GM12872 (cell line): ENCODE measurements around the gene EOLA2.
"Not testable (repeated sequence)": the region's sequence is repeated elsewhere in the genome, so short reads cannot be mapped to it uniquely, and the experiment has no call there.

Experiments
- CTCF ChIP-seq: IDR thresholded peaks from 3 replicates; pipeline ENCODE4 v1.5.1; 2011; ENCODE audit warnings: low read depth, mild to moderate bottlenecking, low read length, moderate library complexity; ENCODE audit not compliant: insufficient read depth

The EOLA2 gene

GRCh38 chrX:149938881-149939654 is 777 bp upstream of the EOLA2 start:
- TF ChIP-seq CTCF: no peak

GRCh38 chrX:149937871-149938426 is 342 bp downstream of the EOLA2 start:
- no peak for TF ChIP-seq CTCF

GRCh38 chrX:149929400-149929799 is 8.9 kb downstream of the EOLA2 start, which contains the start of gene HSFX4:
HSFX4 (plus strand) TSS chrX:149929573; CDS start chrX:149929645, 72 bp downstream.
- TF ChIP-seq CTCF: not testable (repeated sequence)

GRCh38 chrX:149916745-149917392 is 21.4 kb downstream of the EOLA2 start:
- TF ChIP-seq CTCF: no peak

- TF ChIP-seq CTCF: no peak
These were observed 28.1 kb downstream of the EOLA2 start for GRCh38 chrX:149910178-149910695.

GRCh38 chrX:149909324-149910177 is 28.7 kb downstream of the EOLA2 start:
- TF ChIP-seq CTCF: no peak
